HepG2 (cell line): ENCODE data around the gene DYNC2H1. TPM values are rescaled to one million over a fixed set of nuclear protein-coding genes. Genes with fewer than 3 reads are reported as not detected.

ENCODE experiments used
- ATAC-seq: fragments of 200-7000 bp; cut with Tn5 transposase; 3 replicates; pipeline ENCODE4 v1.9.1; 2020; ENCODE audit warnings: mild to moderate bottlenecking, moderate library complexity
- BruUV-seq: library from RNA; stranded (reverse); fragments of 400-500 nt; replicated peaks from 2 replicates; lab custom pipeline; 2021; lab: Mats Ljungman, UMichigan
- CTCF ChIA-PET: fragments of 300-600 bp; formaldehyde crosslinking; extraction: SDS; loops from one replicate; lab custom pipeline; 2021; ENCODE audit warnings: low total read pairs, inconsistent platforms, low intra/inter-chr PET ratio; lab: Yijun Ruan, JAX
- POLR2A ChIA-PET: fragments of 350-600 bp; sonication (Branson Sonifier 250); formaldehyde crosslinking; loops from one replicate; lab custom pipeline; 2020; ENCODE audit warnings: antibody characterized with exemption, inconsistent platforms; lab: Yijun Ruan, JAX
- DNase-seq: peaks from one replicate; pipeline ENCODE4 v3.0.0-alpha.2; 2015; ENCODE audit warnings: low spot score
- FAIRE-seq: peaks from 3 replicates; lab custom pipeline; 2011; peaks lifted over from hg19 to GRCh38; lab: Jason Lieb, UNC
- H2AFZ ChIP-seq: one replicate; pipeline ENCODE4 v1.6.1; 2011; ENCODE audit warnings: low read length, inconsistent platforms
- H3K27ac ChIP-seq: fragments of 300-600 bp; 3 replicates; pipeline ENCODE4 v1.8.0; 2011; ENCODE audit warnings: mixed run types, mild to moderate bottlenecking, mixed read lengths, low read length, inconsistent platforms; ENCODE audit not compliant: insufficient read depth; ENCODE audit errors: extremely low read length
- H3K27me3 ChIP-seq, 2 experiments: fragments of 200-600 bp in 1 of 2; 2 replicates in 1 of 2; 3 replicates in 1 of 2; pipeline versions ENCODE4 v1.6.0 to v1.8.0; 2011; ENCODE audit warnings: low read length in 2 of 2, mild to moderate bottlenecking in 2 of 2, moderate library complexity in 2 of 2, inconsistent platforms in 1 of 2; ENCODE audit not compliant: insufficient read depth in 2 of 2, control insufficient read depth in 1 of 2
- H3K36me3 ChIP-seq, 2 experiments: fragments of 200-600 bp in 1 of 2; replicated peaks in 1 of 2; 2 replicates in 1 of 2; 3 replicates in 1 of 2; pipeline versions ENCODE4 v1.5.1 to v1.8.0; 2011; ENCODE audit warnings: low read length in 2 of 2, inconsistent platforms in 1 of 2; ENCODE audit not compliant: insufficient read depth in 2 of 2, control insufficient read depth in 1 of 2
- H3K4me1 ChIP-seq: 2 replicates; pipeline ENCODE4 v1.5.1; 2012; ENCODE audit warnings: low read length, inconsistent platforms; ENCODE audit not compliant: insufficient read depth
- H3K4me2 ChIP-seq: 2 replicates; pipeline ENCODE4 v1.6.0; 2011; ENCODE audit warnings: low read depth, low read length, inconsistent platforms
- H3K4me3 ChIP-seq, 3 experiments: fragments of 200-600 bp in 1 of 3; sonication (generic), shearing (Covaris generic) in 1 of 3; replicated peaks in 1 of 3; 2 replicates each; pipeline ENCODE4 v1.5.1; 2011 to 2016; ENCODE audit warnings: low read length in 3 of 3, inconsistent platforms in 2 of 3, low read depth in 2 of 3, mild to moderate bottlenecking in 2 of 3, control low read depth in 1 of 3, mixed read lengths in 1 of 3; ENCODE audit not compliant: insufficient read depth in 1 of 3
- H3K79me2 ChIP-seq: one replicate; pipeline ENCODE4 v1.6.1; 2011; ENCODE audit warnings: low read length, inconsistent platforms; ENCODE audit not compliant: insufficient read depth
- H3K9ac ChIP-seq: 2 replicates; pipeline ENCODE4 v1.6.0; 2011; ENCODE audit warnings: mild to moderate bottlenecking, low read depth, low read length, inconsistent platforms; ENCODE audit not compliant: insufficient read depth
- H3K9me3 ChIP-seq: 2 replicates; pipeline ENCODE4 v1.5.1; 2012; ENCODE audit warnings: mild to moderate bottlenecking, low read length
- H4K20me1 ChIP-seq: 2 replicates; pipeline ENCODE4 v1.6.0; 2011; ENCODE audit warnings: inconsistent platforms, mild to moderate bottlenecking, low read length, moderate library complexity; ENCODE audit not compliant: insufficient read depth
- ATF5 ChIP-seq: sonication (generic); formaldehyde crosslinking; IDR thresholded peaks from 2 replicates; pipeline ENCODE4 v1.4.0; 2020; ENCODE audit warnings: mild to moderate bottlenecking, low read depth, missing genetic modification reagents
- CCDC6 ChIP-seq: sonication (generic); formaldehyde crosslinking; IDR thresholded peaks from 2 replicates; pipeline ENCODE4 v1.8.1; 2022; ENCODE audit warnings: mild to moderate bottlenecking, missing genetic modification reagents, moderate library complexity
- ELF3 ChIP-seq: IDR thresholded peaks from 2 replicates; pipeline ENCODE4 v1.6.1; 2016; ENCODE audit warnings: missing genetic modification reagents, missing compliant biosample characterization
- GLMP ChIP-seq: sonication (generic); formaldehyde crosslinking; IDR thresholded peaks from 2 replicates; pipeline ENCODE4 v1.9.0; 2021; ENCODE audit warnings: missing genetic modification reagents, mild to moderate bottlenecking, borderline replicate concordance
- KDM2A ChIP-seq: sonication (generic); formaldehyde crosslinking; IDR thresholded peaks from 2 replicates; pipeline ENCODE4 v1.4.0; 2020; ENCODE audit warnings: low read depth, missing genetic modification reagents, borderline replicate concordance
- MAFK ChIP-seq, 2 experiments: IDR thresholded peaks in 1 of 2; conservative IDR thresholded peaks in 1 of 2; 2 replicates each; pipeline ENCODE4 v1.6.1; 2011; ENCODE audit warnings: improper control_type of control experiment in 2 of 2, low read length in 2 of 2
- ZBTB44 ChIP-seq: sonication (generic); formaldehyde crosslinking; IDR thresholded peaks from 2 replicates; pipeline ENCODE4 v1.4.0; 2020; ENCODE audit warnings: missing genetic modification reagents
- ZNF142 ChIP-seq: sonication (generic); formaldehyde crosslinking; IDR thresholded peaks from 2 replicates; pipeline ENCODE4 v1.4.0; 2020; ENCODE audit warnings: missing genetic modification reagents
- WGBS: methylation state at CpG from one replicate; pipeline ENCODE4 v1.1.6; 2017; ENCODE audit warnings: low lambda C conversion rate; 5-methylcytosine and 5-hydroxymethylcytosine counted together
- in situ Hi-C: cut with HindIII; loops from 2 replicates; pipeline ENCODE4 v1.10.0; 2017; ENCODE audit warnings: low pct_unique_long_range_greater_than_20kb; ENCODE audit not compliant: extremely low pct_ligation_motif_present
- intact Hi-C: fragments of 100-400 bp; cut with micrococcal nuclease; formaldehyde crosslinking; loops from one replicate; pipeline ENCODE4 v1.10.0; 2022; ENCODE audit not compliant: unreplicated experiment
- polyA plus RNA-seq, 8 experiments: library from polyadenylated mRNA; depleted of rRNA in 3 of 8; stranded (reverse) in 7 of 8; unstranded in 1 of 8; fragments of >200 nt; fragmentation: Illumina TruSeq in 4 of 8; extraction: Trizol in 4 of 8; gene quantifications; 2 replicates each; pipeline versions ENCODE4 v1.2.1 to v1.2.3, GENCODE V29; 2011 to 2016; ENCODE audit warnings: low read depth in 4 of 8, missing spikeins in 1 of 8, mixed read lengths in 1 of 8; ENCODE audit not compliant: insufficient read depth in 1 of 8
- total RNA-seq, 5 experiments: library from RNA; depleted of rRNA; stranded (reverse); fragments of >200 nt; fragmentation: Illumina TruSeq; extraction: Trizol; gene quantifications; 2 replicates each; pipeline ENCODE4 v1.2.3, GENCODE V29; 2016; ENCODE audit warnings: low read depth in 1 of 5

DYNC2H1 gene
- total and polyA plus RNA-seq, 2 of the 13 experiments (the other 11 are each of a cell fraction or from before 2014, with no cell fraction given) = 0.49 to 0.66 TPM

GRCh38 chr11:103407641-103408040 is 298.4 kb downstream of the DYNC2H1 start:
- Histone ChIP-seq H3K79me2 (no peaks in the 10 kb centered on the region), H3K27ac (no peak overlapping the region), H3K4me3 (no peak overlapping the region), H3K9me3 (no peaks in the 10 kb centered on the region), H2AFZ (no peak overlapping the region), H3K4me1 (no peaks in the 10 kb centered on the region), H3K4me2 (no peak overlapping the region), H3K9ac (no peak overlapping the region), H3K36me3 (no peaks in the 10 kb centered on the region), H4K20me1 (no peaks in the 10 kb centered on the region), H3K27me3 (no peaks in the 10 kb centered on the region)
- ATAC-seq (no peak), FAIRE-seq (no peak), DNase-seq (no peak)
- 0% methylated on average over 2 of the region's 2 CpGs for WGBS
- in situ Hi-C loops = no loop called here
- BruUV-seq = no TSS peak
- POLR2A ChIA-PET = no interaction called here
- TF ChIP-seq ELF3 (CRISPR knock-in tag) = no peak
- no peak for TF ChIP-seq ATF5 (CRISPR knock-in tag)
- no peak for TF ChIP-seq GLMP (CRISPR knock-in tag)
- TF ChIP-seq ZBTB44 (CRISPR knock-in tag) = no peak
- no peak for TF ChIP-seq CCDC6 (CRISPR knock-in tag)
- TF ChIP-seq ZNF142 = no peak
- no peak for TF ChIP-seq KDM2A (CRISPR knock-in tag)
- no peak for TF ChIP-seq MAFK (conservative IDR thresholded peaks at IDR 0.05 in 1 of 2, IDR thresholded peaks at IDR 0.05 in 1 of 2; ENCODE audit: low read length in 2 of 2)
- CTCF ChIA-PET = no interaction called here
- intact Hi-C loops = no loop called here
